HCT116 (cell line): ENCODE results near the gene FBP1.

ENCODE experiments used
- CEBPB ChIP-seq: IDR thresholded peaks from 2 replicates; pipeline ENCODE4 v1.6.1; 2012; ENCODE audit warnings: low read depth
- ELF1 ChIP-seq: IDR thresholded peaks from 2 replicates; pipeline ENCODE4 v1.6.1; 2012; ENCODE audit warnings: low read depth, borderline replicate concordance
- EZH2 ChIP-seq: fragments of 200-600 bp; sonication (generic); IDR thresholded peaks from 2 replicates; pipeline ENCODE4 v1.6.1; 2017; ENCODE audit warnings: antibody characterized with exemption, mixed run types
- EZH2phosphoT487 ChIP-seq: fragments of 200-600 bp; IDR thresholded peaks from 2 replicates; pipeline ENCODE4 v1.6.1; 2018; ENCODE audit warnings: antibody characterized with exemption, borderline replicate concordance
- JUND ChIP-seq: IDR thresholded peaks from 2 replicates; pipeline ENCODE4 v1.6.1; 2012
- POLR2A ChIP-seq: IDR thresholded peaks from 2 replicates; pipeline ENCODE4 v1.7.0; 2011; ENCODE audit warnings: borderline replicate concordance; ENCODE audit not compliant: insufficient read depth, insufficient read length; ENCODE audit errors: extremely low read depth
- POLR2AphosphoS5 ChIP-seq: IDR thresholded peaks from 2 replicates; pipeline ENCODE4 v1.6.1; 2011; ENCODE audit warnings: mild to moderate bottlenecking, low read depth, low read length, moderate library complexity
- SIN3A ChIP-seq: IDR thresholded peaks from 2 replicates; pipeline ENCODE4 v1.6.1; 2012; ENCODE audit warnings: low read depth
- YY1 ChIP-seq: IDR thresholded peaks from 2 replicates; pipeline ENCODE4 v1.6.1; 2011; ENCODE audit warnings: low read length, low read depth, moderate library complexity, mild to moderate bottlenecking; ENCODE audit not compliant: insufficient replicate concordance; ENCODE audit errors: extremely low read depth
- TF ChIP-seq, protein P1 (sequence below), 3 experiments: fragments of 200-600 bp in 1 of 3; sonication (generic) in 1 of 3; IDR thresholded peaks in 2 of 3; conservative IDR thresholded peaks in 1 of 3; 2 replicates each; pipeline ENCODE4 v1.5.1; 2012 to 2017; ENCODE audit warnings: low read depth in 2 of 3, low read length in 2 of 3, antibody characterized with exemption in 1 of 3, borderline replicate concordance in 1 of 3, control low read depth in 1 of 3, mild to moderate bottlenecking in 1 of 3, mixed read lengths in 1 of 3, mixed run types in 1 of 3, moderate library complexity in 1 of 3; ENCODE audit not compliant: insufficient read depth in 1 of 3
- TF ChIP-seq, protein P2 (sequence below): IDR thresholded peaks from 2 replicates; pipeline ENCODE4 v1.6.1; 2012
- TF ChIP-seq, protein P3 (sequence below): IDR thresholded peaks from 2 replicates; pipeline ENCODE4 v1.6.1; 2012

DNA sequence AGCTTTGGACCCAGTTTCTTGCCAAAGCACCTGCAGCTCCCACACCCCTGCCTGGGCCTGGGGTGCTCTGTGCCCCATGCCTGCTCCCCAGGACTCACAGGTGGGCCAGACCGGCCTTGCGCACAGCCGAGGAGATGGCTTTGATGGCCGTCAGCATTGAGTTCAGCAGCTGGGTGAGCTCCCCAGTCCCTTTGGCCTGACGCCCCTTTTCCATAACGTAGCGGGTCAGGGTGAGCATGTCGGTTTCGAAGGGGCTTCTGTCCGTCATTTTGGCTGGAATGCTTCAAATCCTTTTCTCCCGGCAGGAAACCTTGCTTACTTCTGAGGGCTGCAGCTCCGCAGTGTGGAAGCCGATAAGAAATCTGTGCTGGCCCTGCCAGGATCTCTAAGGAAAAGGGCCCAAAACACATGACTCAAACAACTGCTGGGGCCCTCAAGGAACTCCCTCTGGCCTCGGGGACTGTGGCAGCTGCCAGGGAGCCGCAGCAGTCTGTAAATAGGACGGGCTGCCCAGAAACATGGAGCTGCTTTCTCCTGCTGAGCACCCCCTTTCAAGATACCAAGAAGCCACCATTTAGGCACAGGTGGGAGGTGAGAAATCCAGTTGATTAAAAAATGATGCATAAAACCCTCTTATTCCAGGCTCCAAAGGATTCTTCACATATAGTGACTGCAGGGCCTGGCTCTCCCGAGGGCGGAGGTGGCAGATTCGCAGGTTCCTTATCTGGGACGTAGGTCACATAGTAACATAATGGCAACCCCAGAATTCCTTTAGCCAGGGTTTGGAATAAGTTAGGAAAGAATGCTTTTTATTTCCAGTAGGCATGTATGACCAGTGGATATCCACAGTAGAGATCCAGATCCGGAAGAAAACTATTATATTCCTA lies 45.6 kb downstream of the FBP1 start, which contains the start of gene FBP2:
- TF ChIP-seq, protein P1, sequence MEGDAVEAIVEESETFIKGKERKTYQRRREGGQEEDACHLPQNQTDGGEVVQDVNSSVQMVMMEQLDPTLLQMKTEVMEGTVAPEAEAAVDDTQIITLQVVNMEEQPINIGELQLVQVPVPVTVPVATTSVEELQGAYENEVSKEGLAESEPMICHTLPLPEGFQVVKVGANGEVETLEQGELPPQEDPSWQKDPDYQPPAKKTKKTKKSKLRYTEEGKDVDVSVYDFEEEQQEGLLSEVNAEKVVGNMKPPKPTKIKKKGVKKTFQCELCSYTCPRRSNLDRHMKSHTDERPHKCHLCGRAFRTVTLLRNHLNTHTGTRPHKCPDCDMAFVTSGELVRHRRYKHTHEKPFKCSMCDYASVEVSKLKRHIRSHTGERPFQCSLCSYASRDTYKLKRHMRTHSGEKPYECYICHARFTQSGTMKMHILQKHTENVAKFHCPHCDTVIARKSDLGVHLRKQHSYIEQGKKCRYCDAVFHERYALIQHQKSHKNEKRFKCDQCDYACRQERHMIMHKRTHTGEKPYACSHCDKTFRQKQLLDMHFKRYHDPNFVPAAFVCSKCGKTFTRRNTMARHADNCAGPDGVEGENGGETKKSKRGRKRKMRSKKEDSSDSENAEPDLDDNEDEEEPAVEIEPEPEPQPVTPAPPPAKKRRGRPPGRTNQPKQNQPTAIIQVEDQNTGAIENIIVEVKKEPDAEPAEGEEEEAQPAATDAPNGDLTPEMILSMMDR (IDR thresholded peaks at IDR 0.05 in 2 of 3, conservative IDR thresholded peaks at IDR 0.05 in 1 of 3; ENCODE audit: borderline replicate concordance in 1 of 3, insufficient read depth in 1 of 3, low read depth in 2 of 3, low read length in 2 of 3): no peak
- TF ChIP-seq POLR2AphosphoS5: no peak
- TF ChIP-seq EZH2: no peak
- TF ChIP-seq YY1: no peak
- TF ChIP-seq CEBPB: no peak
- TF ChIP-seq, protein P2, sequence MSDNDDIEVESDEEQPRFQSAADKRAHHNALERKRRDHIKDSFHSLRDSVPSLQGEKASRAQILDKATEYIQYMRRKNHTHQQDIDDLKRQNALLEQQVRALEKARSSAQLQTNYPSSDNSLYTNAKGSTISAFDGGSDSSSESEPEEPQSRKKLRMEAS: no peak
- TF ChIP-seq JUND: no peak
- no peak for TF ChIP-seq EZH2phosphoT487
- TF ChIP-seq, protein P3, sequence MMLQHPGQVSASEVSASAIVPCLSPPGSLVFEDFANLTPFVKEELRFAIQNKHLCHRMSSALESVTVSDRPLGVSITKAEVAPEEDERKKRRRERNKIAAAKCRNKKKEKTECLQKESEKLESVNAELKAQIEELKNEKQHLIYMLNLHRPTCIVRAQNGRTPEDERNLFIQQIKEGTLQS: no peak
- no peak for TF ChIP-seq POLR2A
- no peak for TF ChIP-seq SIN3A
- TF ChIP-seq ELF1: no peak
